B cell (primary cell): ENCODE data around the gene HUS1B. TPM values are rescaled to one million over a fixed set of nuclear protein-coding genes. Genes with fewer than 3 reads are reported as not detected.

Experiments
- ATAC-seq: fragments of 200-7000 bp; cut with Tn5 transposase; one replicate; pipeline ENCODE4 v1.10.0; 2021; ENCODE audit warnings: low read depth, mild to moderate bottlenecking, moderate number of reproducible peaks, moderate library complexity
- CTCF ChIA-PET: fragments of 350-600 bp; sonication (Branson Sonifier 250); formaldehyde crosslinking; loops from one replicate; lab custom pipeline; 2021; ENCODE audit warnings: antibody characterized with exemption, inconsistent platforms; lab: Charles Lee
- POLR2A ChIA-PET: fragments of 350-600 bp; sonication (Branson Sonifier 250); formaldehyde crosslinking; loops from one replicate; lab custom pipeline; 2021; ENCODE audit warnings: antibody characterized with exemption; lab: Charles Lee
- DNase-seq: peaks from one replicate; pipeline ENCODE4 v3.0.0; 2013
- H2AFZ ChIP-seq: 2 replicates; pipeline ENCODE4 v1.6.1; 2012; ENCODE audit warnings: mild to moderate bottlenecking, low read depth, low read length; ENCODE audit not compliant: insufficient read depth, poor library complexity, severe bottlenecking
- H3K27ac ChIP-seq, 2 donors: 1 replicate in 1 of 2; 2 replicates in 1 of 2; pipeline ENCODE4 v1.5.1; 2012 to 2013; ENCODE audit warnings: low read length in 2 of 2, mild to moderate bottlenecking in 2 of 2, moderate library complexity in 1 of 2
- H3K27me3 ChIP-seq, 4 experiments: fragments of 200-600 bp in 1 of 4; sonication (generic) in 1 of 4; replicated peaks in 1 of 4; 1 replicate in 2 of 4; 2 replicates in 2 of 4; pipeline versions ENCODE4 v1.6.1 to v1.7.0; 2013 to 2016; ENCODE audit warnings: low read length in 3 of 4, mild to moderate bottlenecking in 2 of 4, mixed read lengths in 1 of 4, moderate library complexity in 1 of 4; ENCODE audit not compliant: insufficient read depth in 4 of 4, control insufficient read depth in 3 of 4; ENCODE audit errors: control extremely low read depth in 1 of 4
- H3K36me3 ChIP-seq, 2 experiments: replicated peaks in 1 of 2; 1 replicate in 1 of 2; 2 replicates in 1 of 2; pipeline versions ENCODE4 v1.6.1 to v1.7.1; 2013; ENCODE audit warnings: low read length in 1 of 2; ENCODE audit not compliant: insufficient read depth in 2 of 2, control insufficient read depth in 1 of 2; ENCODE audit errors: control extremely low read depth in 1 of 2, extremely low read depth in 1 of 2
- H3K4me1 ChIP-seq, 2 donors: fragments of 200-600 bp in 1 of 2; sonication (generic) in 1 of 2; 1 replicate in 1 of 2; 2 replicates in 1 of 2; pipeline versions ENCODE4 v1.5.1 to v1.6.1; 2013 to 2017; ENCODE audit warnings: low read length in 2 of 2; ENCODE audit not compliant: control insufficient read depth in 2 of 2, insufficient read depth in 2 of 2
- H3K4me2 ChIP-seq: replicated peaks from 2 replicates; pipeline ENCODE3; 2012; ENCODE audit warnings: mild to moderate bottlenecking, low read depth, low read length; ENCODE audit not compliant: poor library complexity, severe bottlenecking
- H3K4me3 ChIP-seq, 5 experiments: fragments of 200-600 bp in 1 of 5; sonication (generic) in 1 of 5; 1 replicate in 3 of 5; 2 replicates in 2 of 5; pipeline versions ENCODE4 v1.5.1 to v1.7.0; 2011 to 2016; ENCODE audit warnings: low read length in 4 of 5, mild to moderate bottlenecking in 4 of 5, low read depth in 2 of 5, control low read depth in 1 of 5, moderate library complexity in 1 of 5; ENCODE audit not compliant: insufficient read depth in 1 of 5; ENCODE audit errors: control extremely low read depth in 1 of 5, extremely low read depth in 1 of 5
- H3K79me2 ChIP-seq: fragments of 200-600 bp; sonication (generic); one replicate; pipeline ENCODE4 v1.6.0; 2016; ENCODE audit warnings: low read length; ENCODE audit not compliant: control insufficient read depth, insufficient read depth
- H3K9ac ChIP-seq: fragments of 200-600 bp; sonication (generic); 2 replicates; pipeline ENCODE4 v1.6.1; 2017; ENCODE audit warnings: mild to moderate bottlenecking, low read length, moderate library complexity
- H3K9me3 ChIP-seq, 3 donors: one replicate each; pipeline versions ENCODE4 v1.6.1 to v1.7.1; 2013; ENCODE audit warnings: low read length in 2 of 3; ENCODE audit not compliant: control insufficient read depth in 2 of 3, insufficient read depth in 1 of 3; ENCODE audit errors: control extremely low read depth in 1 of 3
- H4K20me1 ChIP-seq: 2 replicates; pipeline ENCODE4 v1.6.0; 2012; ENCODE audit warnings: mild to moderate bottlenecking, low read length; ENCODE audit not compliant: insufficient read depth, control insufficient read depth, poor library complexity, severe bottlenecking
- H3K27ac Mint-ChIP-seq: one replicate; pipeline ENCODE4 v1.8.0; 2021; ENCODE audit warnings: mixed read lengths
- H3K27me3 Mint-ChIP-seq: one replicate; pipeline ENCODE4 v1.8.0; 2021; ENCODE audit warnings: mixed read lengths
- H3K4me1 Mint-ChIP-seq: one replicate; pipeline ENCODE4 v1.8.0; 2021; ENCODE audit warnings: mixed read lengths
- H3K4me3 Mint-ChIP-seq: one replicate; pipeline ENCODE4 v1.8.0; 2021; ENCODE audit warnings: mixed read lengths
- H3K9me3 Mint-ChIP-seq: one replicate; pipeline ENCODE4 v1.8.0; 2022; ENCODE audit warnings: mixed read lengths; ENCODE audit not compliant: insufficient read depth
- EZH2 ChIP-seq: IDR thresholded peaks from 2 replicates; pipeline ENCODE4 v1.6.1; 2012; ENCODE audit warnings: borderline replicate concordance, low read depth, mild to moderate bottlenecking, moderate library complexity, low read length; ENCODE audit not compliant: insufficient read depth, poor library complexity, severe bottlenecking
- WGBS: methylation state at CpG from one replicate; pipeline ENCODE4 v1.1.5; 2013; ENCODE audit warnings: missing lambda C conversion rate; ENCODE audit not compliant: insufficient coverage; 5-methylcytosine and 5-hydroxymethylcytosine counted together
- intact Hi-C: fragments of 100-400 bp; cut with micrococcal nuclease; formaldehyde crosslinking; loops from one replicate; pipeline ENCODE4 v1.10.0; 2022
- polyA plus RNA-seq: library from polyadenylated mRNA; depleted of rRNA; stranded (reverse); fragments of >200 nt; gene quantifications from 2 replicates; pipeline ENCODE4 v1.2.3, GENCODE V29; 2012
- total RNA-seq, 2 donors: library from RNA; stranded (reverse); fragments of 120-200 nt in 1 of 2; gene quantifications; 1 replicate in 1 of 2; 2 replicates in 1 of 2; pipeline versions ENCODE4 v1.2.3 to v1.2.4, GENCODE V29; 2013 to 2022
- TF ChIP-seq, protein P1 (sequence below): fragments of 200-600 bp; IDR thresholded peaks from one replicate; pipeline ENCODE4 v1.8.0; 2022; ENCODE audit warnings: antibody characterized with exemption, mild to moderate bottlenecking

Gene HUS1B
- total and polyA plus RNA-seq, 2 donors (not counting 1 experiment from before 2014, with no cell fraction given), result 2.9 to 4.4 TPM

DNA sequence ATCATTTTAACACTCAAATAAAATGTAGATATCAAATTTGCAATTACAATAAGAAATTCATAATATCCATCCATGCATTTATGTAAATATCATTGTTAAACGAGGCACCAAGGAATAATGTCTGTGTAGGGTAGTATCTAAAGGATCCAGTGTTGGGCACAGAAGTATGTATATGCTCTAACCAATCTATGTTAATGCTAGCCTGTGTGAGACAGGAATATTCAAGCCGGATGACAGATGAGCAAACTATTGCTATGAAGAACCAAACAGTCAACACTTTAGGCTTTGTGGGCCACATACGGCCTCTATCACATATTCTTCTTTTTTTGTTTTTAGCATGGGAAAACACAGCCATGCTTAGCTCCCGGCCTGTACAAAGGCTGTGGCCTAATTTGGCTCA, 45.0 kb downstream of the HUS1B start:
- no peak for DNase-seq
- no peaks in the 10 kb centered on the region for H3K27me3 Mint-ChIP-seq
- Histone ChIP-seq H3K4me1 (peaks cover 4 to 8% of the 10 kb centered on the region in 2 donors), H3K27me3 (no peaks in the 10 kb centered on the region), H2AFZ (no peak overlapping the region), H3K4me2 (no peak overlapping the region), H3K79me2 (no peaks in the 10 kb centered on the region), H3K9me3 (no peaks in the 10 kb centered on the region), H4K20me1 (no peaks in the 10 kb centered on the region), H3K9ac (no peak overlapping the region), H3K36me3 (peaks cover 13 to 15% of the 10 kb centered on the region in 2 experiments), H3K27ac (no peak overlapping the region), H3K4me3 (no peak overlapping the region)
- ChIA-PET POLR2A (no interaction called here), CTCF (no interaction called here)
- no peak for ATAC-seq
- peaks cover 10% of the 10 kb centered on the region for H3K4me1 Mint-ChIP-seq
- H3K9me3 Mint-ChIP-seq, result no peaks in the 10 kb centered on the region
- TF ChIP-seq EZH2, result no peak
- TF ChIP-seq, protein P1, sequence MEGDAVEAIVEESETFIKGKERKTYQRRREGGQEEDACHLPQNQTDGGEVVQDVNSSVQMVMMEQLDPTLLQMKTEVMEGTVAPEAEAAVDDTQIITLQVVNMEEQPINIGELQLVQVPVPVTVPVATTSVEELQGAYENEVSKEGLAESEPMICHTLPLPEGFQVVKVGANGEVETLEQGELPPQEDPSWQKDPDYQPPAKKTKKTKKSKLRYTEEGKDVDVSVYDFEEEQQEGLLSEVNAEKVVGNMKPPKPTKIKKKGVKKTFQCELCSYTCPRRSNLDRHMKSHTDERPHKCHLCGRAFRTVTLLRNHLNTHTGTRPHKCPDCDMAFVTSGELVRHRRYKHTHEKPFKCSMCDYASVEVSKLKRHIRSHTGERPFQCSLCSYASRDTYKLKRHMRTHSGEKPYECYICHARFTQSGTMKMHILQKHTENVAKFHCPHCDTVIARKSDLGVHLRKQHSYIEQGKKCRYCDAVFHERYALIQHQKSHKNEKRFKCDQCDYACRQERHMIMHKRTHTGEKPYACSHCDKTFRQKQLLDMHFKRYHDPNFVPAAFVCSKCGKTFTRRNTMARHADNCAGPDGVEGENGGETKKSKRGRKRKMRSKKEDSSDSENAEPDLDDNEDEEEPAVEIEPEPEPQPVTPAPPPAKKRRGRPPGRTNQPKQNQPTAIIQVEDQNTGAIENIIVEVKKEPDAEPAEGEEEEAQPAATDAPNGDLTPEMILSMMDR, result no peak
- WGBS, result 0% methylated on average over 1 of the region's 4 CpGs
- H3K4me3 Mint-ChIP-seq, result no peak overlapping the region
- intact Hi-C loops, result no loop called here
- H3K27ac Mint-ChIP-seq, result no peak overlapping the region

- peak overlapping the region in 1 of 2 donors; percentile 25 for H3K27ac ChIP-seq
- no peak for DNase-seq
- Mint-ChIP-seq H3K27ac (peak overlapping the region; percentile 43), H3K4me3 (no peak overlapping the region), H3K9me3 (no peaks in the 10 kb centered on the region), H3K27me3 (no peaks in the 10 kb centered on the region), H3K4me1 (peaks cover 10% of the 10 kb centered on the region)
- TF ChIP-seq, protein P1, result no peak
- no peak for TF ChIP-seq EZH2
- H3K9ac ChIP-seq, result no peak overlapping the region
- ATAC-seq, result no peak
- WGBS, result no CpG with 5 or more reads among the region's 2 CpGs
- intact Hi-C loops, result no loop called here
- H3K27me3 ChIP-seq, result no peaks in the 10 kb centered on the region
- H4K20me1 ChIP-seq, result no peaks in the 10 kb centered on the region
- H3K9me3 ChIP-seq, result no peaks in the 10 kb centered on the region
- no peak overlapping the region for H3K4me2 ChIP-seq
- ChIA-PET POLR2A (no interaction called here), CTCF (interaction anchor here (1.0 kb wide), 1 partner anchor 18 kb away, joined by 6 read pairs; no protein-coding TSS in a partner anchor)
- peaks cover 4 to 8% of the 10 kb centered on the region in 2 donors for H3K4me1 ChIP-seq
- H3K36me3 ChIP-seq, result peaks cover 13 to 21% of the 10 kb centered on the region in 2 experiments
- H3K4me3 ChIP-seq, result no peak overlapping the region
- H2AFZ ChIP-seq, result no peak overlapping the region
- H3K79me2 ChIP-seq, result no peaks in the 10 kb centered on the region
Observed at GRCh38 chr6:610882-611281, 46.0 kb downstream of the HUS1B start.
